Measurements from ENCODE around the gene SP140.
"Not testable (repeated sequence)": the region's sequence is repeated elsewhere in the genome, so short reads cannot be mapped to it uniquely, and the experiment has no call there.

Gene SP140

GRCh38 chr2:230327418-230328154 is 102.0 kb downstream of the SP140 start:
- DNase-seq, result no peak

- DNase-seq, result no peak
Measured at GRCh38 chr2:230328155-230328458, 102.6 kb downstream of the SP140 start.

GRCh38 chr2:230329946-230330605 is 104.5 kb downstream of the SP140 start:
- DNase-seq, result no peak

GRCh38 chr2:230330725-230331124 is 105.2 kb downstream of the SP140 start:
- no peak for DNase-seq

GRCh38 chr2:230335461-230335863 is 109.9 kb downstream of the SP140 start:
- no peak for DNase-seq

- DNase-seq, result no peak
Measured at GRCh38 chr2:230335864-230336506, 110.4 kb downstream of the SP140 start.

GRCh38 chr2:230341936-230342528 is 116.5 kb downstream of the SP140 start:
- DNase-seq, result not testable (repeated sequence)

- DNase-seq, result not testable (repeated sequence)
Measured at GRCh38 chr2:230343041-230343624, 117.6 kb downstream of the SP140 start.

GRCh38 chr2:230343747-230344146 is 118.2 kb downstream of the SP140 start:
- no peak for DNase-seq

GRCh38 chr2:230346465-230346864 is 120.9 kb downstream of the SP140 start:
- DNase-seq, result no peak

GRCh38 chr2:230346921-230347533 is 121.5 kb downstream of the SP140 start:
- no peak for DNase-seq

GRCh38 chr2:230347659-230348305 is 122.2 kb downstream of the SP140 start:
- DNase-seq, result no peak

GRCh38 chr2:230348787-230349186 is 123.3 kb downstream of the SP140 start:
- no peak for DNase-seq

GRCh38 chr2:230356084-230356483 is 130.5 kb downstream of the SP140 start:
- DNase-seq, result no peak

GRCh38 chr2:230358305-230358704 is 132.8 kb downstream of the SP140 start:
- peak in 1 of 2 experiments; percentile 24 for DNase-seq

GRCh38 chr2:230360028-230360427 is 134.5 kb downstream of the SP140 start:
- no peak for DNase-seq

- no peak for DNase-seq
Measured at GRCh38 chr2:230362030-230362691, 136.6 kb downstream of the SP140 start.
